SK-N-SH (cell line): ENCODE data around the gene EIF2S1. TPM values are rescaled to one million over a fixed set of nuclear protein-coding genes. Genes with fewer than 3 reads are reported as not detected.

ENCODE experiments used
- CTCF ChIA-PET: fragments of 300-600, 350-600 bp; formaldehyde crosslinking; extraction: SDS; loops from one replicate; lab custom pipeline; 2021; lab: Yijun Ruan, JAX
- POLR2A ChIA-PET: fragments of 350-600 bp; sonication (Branson Sonifier 250); formaldehyde crosslinking; extraction: SDS; loops from one replicate; lab custom pipeline; 2020; ENCODE audit warnings: antibody characterized with exemption, inconsistent platforms; lab: Yijun Ruan, JAX
- DNase-seq: peaks from one replicate; pipeline ENCODE4 v3.0.0; 2012
- H2AFZ ChIP-seq: fragments of 200-600 bp; sonication (generic); 2 replicates; pipeline ENCODE4 v1.8.1; 2016; ENCODE audit warnings: antibody characterized with exemption, mild to moderate bottlenecking, low read depth
- H3F3A ChIP-seq: fragments of 200-600 bp; sonication (generic); replicated peaks from 2 replicates; pipeline ENCODE3; 2016; ENCODE audit warnings: antibody characterized with exemption, mild to moderate bottlenecking; ENCODE audit not compliant: insufficient read depth
- H3K27ac ChIP-seq, 2 experiments: fragments of 200-500 bp in 1 of 2; fragments of 200-600 bp in 1 of 2; sonication (Bioruptor generic) in 1 of 2; sonication (generic), shearing (Covaris generic) in 1 of 2; 2 replicates each; pipeline versions ENCODE4 v1.5.1 to v1.6.1; 2014 to 2016; ENCODE audit warnings: low read depth in 2 of 2, inconsistent platforms in 1 of 2, low read length in 1 of 2, mild to moderate bottlenecking in 1 of 2, mixed read lengths in 1 of 2
- H3K27me3 ChIP-seq: fragments of 200-600 bp; sonication (generic), shearing (Covaris generic); 2 replicates; pipeline ENCODE4 v1.6.1; 2016; ENCODE audit warnings: mixed run types; ENCODE audit not compliant: insufficient read depth
- H3K36me3 ChIP-seq, 2 experiments: fragments of 200-500 bp in 1 of 2; fragments of 200-600 bp in 1 of 2; sonication (Bioruptor generic) in 1 of 2; sonication (generic) in 1 of 2; replicated peaks in 1 of 2; 2 replicates each; pipeline versions ENCODE3 to v1.5.1; 2014 to 2016; ENCODE audit warnings: low read length in 1 of 2, mild to moderate bottlenecking in 1 of 2; ENCODE audit not compliant: insufficient read depth in 2 of 2, control insufficient read depth in 1 of 2
- H3K4me1 ChIP-seq, 2 experiments: fragments of 200-500 bp in 1 of 2; fragments of 200-600 bp in 1 of 2; sonication (Bioruptor generic) in 1 of 2; sonication (generic), shearing (Covaris generic) in 1 of 2; 2 replicates each; pipeline versions ENCODE4 v1.5.1 to v1.6.1; 2014 to 2016; ENCODE audit warnings: low read depth in 1 of 2, low read length in 1 of 2, mixed run types in 1 of 2; ENCODE audit not compliant: insufficient read depth in 2 of 2, control insufficient read depth in 1 of 2
- H3K4me2 ChIP-seq: fragments of 200-600 bp; sonication (generic), shearing (Covaris generic); 2 replicates; pipeline ENCODE4 v1.6.1; 2017; ENCODE audit warnings: mixed run types
- H3K4me3 ChIP-seq, 2 experiments: fragments of 200-500 bp in 1 of 2; fragments of 200-600 bp in 1 of 2; sonication (Bioruptor generic) in 1 of 2; sonication (generic), shearing (Covaris generic) in 1 of 2; 2 replicates each; pipeline versions ENCODE4 v1.5.1 to v1.8.1; 2014 to 2016; ENCODE audit warnings: low read depth in 2 of 2, inconsistent platforms in 1 of 2, low read length in 1 of 2, mild to moderate bottlenecking in 1 of 2, mixed read lengths in 1 of 2, moderate library complexity in 1 of 2
- H3K79me2 ChIP-seq: fragments of 200-600 bp; sonication (generic); 2 replicates; pipeline ENCODE4 v1.8.1; 2017; ENCODE audit warnings: mild to moderate bottlenecking; ENCODE audit not compliant: insufficient read depth
- H3K9ac ChIP-seq: fragments of 200-600 bp; sonication (generic); 2 replicates; pipeline ENCODE4 v1.6.1; 2017; ENCODE audit warnings: mixed run types
- H3K9me2 ChIP-seq: fragments of 200-600 bp; sonication (generic); 2 replicates; pipeline ENCODE4 v1.6.1; 2017; ENCODE audit warnings: mixed run types
- H3K9me3 ChIP-seq: fragments of 200-600 bp; sonication (generic); 2 replicates; pipeline ENCODE4 v1.6.1; 2017; ENCODE audit warnings: mixed run types, mild to moderate bottlenecking, moderate library complexity
- H4K20me1 ChIP-seq: fragments of 200-600 bp; sonication (generic); 2 replicates; pipeline ENCODE4 v1.6.1; 2017; ENCODE audit warnings: mild to moderate bottlenecking, mixed run types; ENCODE audit not compliant: insufficient read depth
- CHD2 ChIP-seq: fragments of 150-350 bp; IDR thresholded peaks from 2 replicates; pipeline ENCODE4 v1.6.1; 2018; ENCODE audit warnings: low read length; ENCODE audit not compliant: partially characterized antibody
- EP300 ChIP-seq, 2 experiments: IDR thresholded peaks; 2 replicates each; pipeline versions ENCODE4 v1.4.0 to v1.6.1; 2012; ENCODE audit warnings: borderline replicate concordance in 1 of 2, low read depth in 1 of 2, low read length in 1 of 2
- FOSL2 ChIP-seq: IDR thresholded peaks from 2 replicates; pipeline ENCODE4 v1.4.0; 2012; ENCODE audit warnings: low read depth, mild to moderate bottlenecking, moderate library complexity, borderline replicate concordance
- FOXJ3 ChIP-seq: sonication (generic); formaldehyde crosslinking; IDR thresholded peaks from 2 replicates; pipeline ENCODE4 v1.5.1; 2020; ENCODE audit warnings: mild to moderate bottlenecking, missing genetic modification reagents
- FOXM1 ChIP-seq: IDR thresholded peaks from 2 replicates; pipeline ENCODE4 v1.4.0; 2012; ENCODE audit warnings: low read depth, mild to moderate bottlenecking
- GABPA ChIP-seq: IDR thresholded peaks from 2 replicates; pipeline ENCODE4 v1.4.0; 2012; ENCODE audit warnings: low read depth, mild to moderate bottlenecking
- GATA2 ChIP-seq: sonication (generic); formaldehyde crosslinking; IDR thresholded peaks from 2 replicates; pipeline ENCODE4 v1.5.0; 2020; ENCODE audit warnings: mild to moderate bottlenecking, missing genetic modification reagents
- JUND ChIP-seq: IDR thresholded peaks from 2 replicates; pipeline ENCODE4 v1.4.0; 2012
- MEF2A ChIP-seq: IDR thresholded peaks from 2 replicates; pipeline ENCODE4 v1.4.0; 2012; ENCODE audit warnings: low read depth, borderline replicate concordance
- MXI1 ChIP-seq: IDR thresholded peaks from 2 replicates; pipeline ENCODE4 v1.6.1; 2012; ENCODE audit warnings: mild to moderate bottlenecking, low read depth, low read length, improper control_type of control experiment
- NFIC ChIP-seq: IDR thresholded peaks from 2 replicates; pipeline ENCODE4 v1.4.0; 2012; ENCODE audit warnings: borderline replicate concordance
- PBX3 ChIP-seq: IDR thresholded peaks from 2 replicates; pipeline ENCODE4; 2012
- POLR2AphosphoS5 ChIP-seq: IDR thresholded peaks from 2 replicates; pipeline ENCODE4 v1.6.1; 2012; ENCODE audit warnings: low read depth, low read length
- RCOR1 ChIP-seq: fragments of 150-350 bp; IDR thresholded peaks from 2 replicates; pipeline ENCODE4 v1.6.1; 2017; ENCODE audit warnings: antibody characterized with exemption, low read length
- REST ChIP-seq: IDR thresholded peaks from 2 replicates; pipeline ENCODE4 v1.6.1; 2012; ENCODE audit warnings: mild to moderate bottlenecking, low read depth, low read length, moderate library complexity
- RFX5 ChIP-seq: IDR thresholded peaks from 2 replicates; pipeline ENCODE4 v1.6.1; 2012; ENCODE audit warnings: mild to moderate bottlenecking, improper control_type of control experiment, low read length
- RXRA ChIP-seq: IDR thresholded peaks from 2 replicates; pipeline ENCODE4 v1.4.0; 2012; ENCODE audit warnings: low read depth, mild to moderate bottlenecking, borderline replicate concordance
- SIN3A ChIP-seq: IDR thresholded peaks from 2 replicates; pipeline ENCODE4 v1.6.1; 2012; ENCODE audit warnings: low read depth, mild to moderate bottlenecking, low read length, moderate library complexity, borderline replicate concordance
- TCF12 ChIP-seq: IDR thresholded peaks from 2 replicates; pipeline ENCODE4 v1.4.0; 2012
- TEAD4 ChIP-seq: IDR thresholded peaks from 2 replicates; pipeline ENCODE4 v1.4.0; 2012; ENCODE audit warnings: mild to moderate bottlenecking, borderline replicate concordance; ENCODE audit not compliant: insufficient read depth
- USF1 ChIP-seq: IDR thresholded peaks from 2 replicates; pipeline ENCODE4 v1.4.0; 2012; ENCODE audit warnings: low read depth, borderline replicate concordance
- YY1 ChIP-seq: IDR thresholded peaks from 2 replicates; pipeline ENCODE4 v1.4.0; 2012; ENCODE audit warnings: low read depth, mild to moderate bottlenecking
- ZBTB33 ChIP-seq: IDR thresholded peaks from 2 replicates; pipeline ENCODE4 v1.4.0; 2012; ENCODE audit warnings: low read depth, borderline replicate concordance
- WGBS: methylation state at CpG from one replicate; pipeline ENCODE4 v1.1.6; 2017; ENCODE audit warnings: low lambda C conversion rate; 5-methylcytosine and 5-hydroxymethylcytosine counted together
- polyA plus RNA-seq, 3 experiments: library from polyadenylated mRNA; depleted of rRNA; stranded (reverse); fragments of >200 nt; gene quantifications; 2 replicates each; pipeline ENCODE4 v1.2.3, GENCODE V29; 2012

EIF2S1 gene
- polyA plus RNA-seq, 1 of the 3 experiments (the other 2 are of a cell fraction) = 57.2 TPM

GRCh38 chr14:67395876-67396189 is 35.7 kb downstream of the EIF2S1 start:
- POLR2A ChIA-PET = no interaction called here
- 69% methylated on average over 5 of the region's 5 CpGs for WGBS

GRCh38 chr14:67396381-67396970 is 36.3 kb downstream of the EIF2S1 start:
- no peaks in the 10 kb centered on the region for H3F3A ChIP-seq
- H3K9me2 ChIP-seq = no peaks in the 10 kb centered on the region
- 69% methylated on average over 2 of the region's 2 CpGs for WGBS
- H3K9me3 ChIP-seq = no peaks in the 10 kb centered on the region
- H3K27me3 ChIP-seq = no peaks in the 10 kb centered on the region
- no peaks in the 10 kb centered on the region for H3K79me2 ChIP-seq
- no peaks in the 10 kb centered on the region; a peak in 1 of 4 replicates for H3K4me1 ChIP-seq
- no peaks in the 10 kb centered on the region for H4K20me1 ChIP-seq
- ChIA-PET CTCF (no interaction called here), POLR2A (no interaction called here)
- H3K36me3 ChIP-seq = no peaks in the 10 kb centered on the region
- no peak overlapping the region for H2AFZ ChIP-seq
- no peak overlapping the region for H3K9ac ChIP-seq
- no peak overlapping the region for H3K4me2 ChIP-seq
- H3K27ac ChIP-seq = no peak overlapping the region
- no peak overlapping the region for H3K4me3 ChIP-seq
- DNase-seq = no peak
- no peak for TF ChIP-seq REST
- TF ChIP-seq TCF12 = no peak
- no peak for TF ChIP-seq POLR2AphosphoS5
- TF ChIP-seq PBX3 = no peak
- no peak for TF ChIP-seq FOXJ3
- TF ChIP-seq GATA2 = no peak
- no peak for TF ChIP-seq GABPA
- TF ChIP-seq RFX5 = no peak
- no peak for TF ChIP-seq JUND
- no peak for TF ChIP-seq ZBTB33

More at GRCh38 chr14:67395876-67396189, 35.7 kb downstream of the EIF2S1 start:
- Histone ChIP-seq H3K4me1 (no peaks in the 10 kb centered on the region; a peak in 1 of 4 replicates), H3F3A (no peaks in the 10 kb centered on the region), H4K20me1 (no peaks in the 10 kb centered on the region), H3K9ac (no peak overlapping the region), H3K4me2 (no peak overlapping the region), H3K79me2 (no peaks in the 10 kb centered on the region), H3K36me3 (no peaks in the 10 kb centered on the region), H3K4me3 (no peak overlapping the region), H2AFZ (peak overlapping the region; percentile 43; the same call in 1 of the 2 replicates), H3K27ac (no peak overlapping the region), H3K27me3 (no peaks in the 10 kb centered on the region), H3K9me3 (no peaks in the 10 kb centered on the region), H3K9me2 (no peaks in the 10 kb centered on the region)
- CTCF ChIA-PET = no interaction called here
- DNase-seq = no peak
- TF ChIP-seq GABPA = no peak
- no peak for TF ChIP-seq RCOR1
- TF ChIP-seq CHD2 = no peak
- TF ChIP-seq RXRA = no peak
- TF ChIP-seq USF1 = no peak
- TF ChIP-seq SIN3A = no peak
- TF ChIP-seq EP300 (IDR thresholded peaks at IDR 0.05; ENCODE audit: borderline replicate concordance in 1 of 2, low read depth in 1 of 2, low read length in 1 of 2) = no peak
- TF ChIP-seq FOSL2 = no peak
- TF ChIP-seq TEAD4 = no peak
- no peak for TF ChIP-seq FOXJ3
- no peak for TF ChIP-seq TCF12
- TF ChIP-seq MEF2A = no peak
- TF ChIP-seq FOXM1 = no peak
- TF ChIP-seq NFIC = no peak
- TF ChIP-seq PBX3 = no peak
- TF ChIP-seq MXI1 = no peak
- no peak for TF ChIP-seq YY1
